CD4-positive, alpha-beta T cell treated with Interferon gamma for 1 hour (primary cell): Measurements from ENCODE around the gene GPR179.
"Not testable (repeated sequence)": the region's sequence is repeated elsewhere in the genome, so short reads cannot be mapped to it uniquely, and the experiment has no call there.

Source experiments
- DNase-seq: peaks from one replicate; pipeline ENCODE4 v3.0.0-alpha.2; 2020

GPR179 gene

DNA sequence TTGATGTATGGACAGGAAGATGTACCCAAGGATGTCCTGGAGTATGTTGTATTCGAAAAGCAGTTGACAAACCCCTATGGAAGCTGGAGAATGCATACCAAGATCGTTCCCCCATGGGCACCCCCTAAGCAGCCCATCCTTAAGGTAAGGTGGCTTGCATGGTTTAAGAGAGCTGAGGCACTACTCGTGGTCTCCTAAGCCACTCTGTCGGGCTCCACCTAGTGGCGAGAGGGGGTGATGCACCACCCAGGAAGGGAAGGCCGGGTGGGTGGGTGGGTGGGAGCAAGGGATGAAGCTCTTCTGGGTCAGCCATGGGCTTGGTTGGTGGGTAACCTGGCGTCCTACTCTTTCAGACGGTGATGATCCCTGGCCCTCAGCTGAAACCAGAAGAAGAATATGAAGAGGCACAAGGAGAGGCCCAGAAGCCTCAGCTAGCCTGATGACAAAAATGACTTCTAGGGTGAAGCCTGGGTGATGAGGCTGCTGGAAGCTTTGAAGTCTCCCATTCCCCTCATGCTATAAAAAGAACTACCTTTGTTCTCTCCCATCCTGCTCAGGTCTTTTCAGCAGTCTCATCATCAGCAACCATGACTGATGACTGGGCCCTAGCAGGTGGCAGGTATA lies 21.5 kb downstream of the GPR179 start:
- peak; percentile 37 for DNase-seq

GRCh38 chr17:38320482-38320881 lies 23.3 kb downstream of the GPR179 start:
- DNase-seq = no peak

- no peak for DNase-seq
Observed at GRCh38 chr17:38317081-38317480, 26.7 kb downstream of the GPR179 start.

DNA sequence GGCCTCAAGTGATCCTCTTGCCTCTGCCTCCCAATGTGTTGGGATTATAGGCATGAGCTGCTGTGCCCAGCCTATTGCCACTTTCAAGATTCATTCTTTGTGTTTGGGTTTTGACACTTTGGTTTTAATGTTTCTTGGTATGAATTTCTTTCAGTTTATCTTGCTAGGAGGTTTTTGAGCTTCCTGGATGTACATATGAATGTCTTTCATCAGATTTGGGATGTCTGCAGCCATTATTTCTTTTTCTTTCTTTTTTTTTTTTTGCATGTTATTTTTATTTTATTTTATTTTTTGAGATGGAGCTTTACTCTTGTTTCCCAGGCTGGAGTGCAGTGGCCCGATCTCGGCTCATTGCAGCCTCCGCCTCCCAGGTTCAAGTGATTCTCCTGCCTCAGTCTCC lies 28.3 kb downstream of the GPR179 start:
- no peak for DNase-seq

GRCh38 chr17:38296834-38297517 lies 46.8 kb downstream of the GPR179 start, which contains the start of gene MRPL45:
Gene MRPL45, plus strand, starts transcription at chr17:38297168. Its CDS starts 16 bp downstream, at chr17:38297184.
- DNase-seq = peak; percentile 96

DNA sequence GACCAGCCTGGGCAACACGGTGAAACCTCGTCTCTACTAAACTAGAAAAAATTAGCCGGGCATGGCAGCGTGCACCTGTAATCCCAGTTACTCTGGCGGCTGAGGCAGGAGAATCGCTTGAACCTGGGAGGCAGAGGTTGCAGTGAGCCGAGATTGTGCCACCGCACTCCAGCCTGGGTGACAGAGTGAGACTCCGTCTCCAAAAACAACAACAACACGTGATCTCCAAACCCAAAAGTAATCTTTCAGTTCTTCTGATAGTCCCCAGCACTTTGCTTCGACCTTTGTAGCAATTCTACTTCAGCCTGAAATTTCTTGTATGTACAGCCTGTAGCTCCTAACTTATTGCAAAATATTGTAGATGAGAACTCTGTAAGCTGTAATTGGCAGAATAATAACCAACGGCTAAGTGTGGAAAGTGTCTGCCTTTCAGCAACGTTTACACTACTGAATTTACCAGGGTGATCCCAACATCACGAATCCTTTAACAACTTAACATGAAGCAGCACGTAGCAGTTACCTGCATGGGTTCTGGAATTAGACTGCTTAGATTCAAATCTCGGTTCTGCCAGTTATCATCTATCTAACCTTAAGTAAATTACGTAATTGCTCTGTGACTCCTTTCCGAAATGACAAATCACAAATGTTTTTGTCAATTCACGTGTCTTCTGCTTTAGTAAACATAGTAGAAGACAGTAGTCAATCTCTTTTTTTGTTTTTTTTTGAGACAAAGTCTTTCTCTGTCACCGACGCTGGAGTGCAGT lies 48.0 kb downstream of the GPR179 start:
- DNase-seq = not testable (repeated sequence)

- DNase-seq = not testable (repeated sequence)
Observed at GRCh38 chr17:38289760-38290159, 54.0 kb downstream of the GPR179 start.

DNA sequence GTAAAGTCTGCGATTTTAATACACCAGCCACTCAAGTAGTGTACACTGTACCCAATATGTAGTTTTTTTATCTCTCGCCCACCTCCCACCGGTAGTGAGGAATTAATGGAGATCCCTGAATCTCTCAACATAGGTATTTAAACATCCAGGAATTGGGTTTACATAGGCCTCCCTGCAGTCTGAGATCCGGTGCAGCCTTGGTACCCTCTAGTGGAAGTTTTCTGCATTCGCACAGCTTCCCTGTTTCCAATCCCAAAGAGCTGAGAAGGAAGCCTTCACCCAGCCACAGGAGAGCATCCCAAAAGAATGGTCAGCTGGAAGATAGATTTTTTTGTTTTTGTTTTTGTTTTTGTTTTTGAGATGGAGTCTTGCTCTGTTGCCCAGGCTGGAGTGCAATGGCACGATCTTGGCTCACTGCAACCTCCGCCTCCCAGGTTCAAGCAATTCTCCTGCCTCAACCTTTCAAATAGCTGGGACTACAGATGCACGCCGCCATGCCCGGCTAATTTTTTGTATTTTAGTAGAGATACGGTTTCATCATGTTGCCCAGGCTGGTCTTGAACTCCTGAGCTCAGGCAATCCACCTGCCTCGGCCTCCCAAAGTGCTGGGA lies 55.4 kb downstream of the GPR179 start:
- DNase-seq = not testable (repeated sequence)

GRCh38 chr17:38286501-38287091 lies 57.2 kb downstream of the GPR179 start:
- not testable (repeated sequence) for DNase-seq

DNA sequence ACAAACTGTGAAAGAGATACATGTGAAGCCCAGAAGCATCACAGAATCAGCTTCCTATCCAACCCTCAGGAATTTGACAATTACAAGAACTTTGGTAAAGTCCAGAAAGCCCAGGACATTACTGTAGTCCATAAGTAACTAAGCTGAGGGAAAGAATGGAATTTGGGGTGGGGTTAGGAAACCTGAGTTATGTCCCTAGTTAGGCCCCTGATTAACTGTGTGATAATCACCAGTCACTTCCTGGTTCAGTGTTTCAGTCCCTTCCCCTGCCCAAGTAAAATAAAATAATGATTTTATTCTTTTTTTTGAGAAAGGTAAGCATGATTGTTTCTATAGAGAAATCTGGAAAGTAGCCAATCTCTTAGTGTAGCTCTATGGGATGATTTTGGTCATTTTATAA lies 57.8 kb downstream of the GPR179 start:
- not testable (repeated sequence) for DNase-seq
